ENCODE measurements around the gene PRAME.

GRCh38 chr22:22552630-22553029, 6.4 kb downstream of the PRAME start:
- no peak for TF ChIP-seq CTCF (IDR thresholded peaks at IDR 0.05)
- no peak for TF ChIP-seq POLR2A (IDR thresholded peaks at IDR 0.05)

Data from breast epithelium (tissue), 3 donors.